Dendritic cell treated with granulocyte-macrophage colony-stimulating factor and Interleukin-4, amounts not matched to agents 40 ng/mL and 50 ng/mL, for 4 days (primary cell): ENCODE results near the gene DIABLO.

Source experiments
- H3K27ac Mint-ChIP-seq: one replicate; pipeline ENCODE4 v1.8.0; 2022; ENCODE audit warnings: mild to moderate bottlenecking, mixed read lengths
- H3K27me3 Mint-ChIP-seq: one replicate; pipeline ENCODE4 v1.8.0; 2022; ENCODE audit warnings: mild to moderate bottlenecking, mixed read lengths
- H3K36me3 Mint-ChIP-seq: one replicate; pipeline ENCODE4 v1.8.0; 2022; ENCODE audit warnings: low read depth, mixed read lengths
- H3K4me1 Mint-ChIP-seq: one replicate; pipeline ENCODE4 v1.8.0; 2022; ENCODE audit warnings: low read depth, mixed read lengths
- H3K4me3 Mint-ChIP-seq: one replicate; pipeline ENCODE4 v1.8.0; 2022; ENCODE audit warnings: mild to moderate bottlenecking, moderate library complexity, mixed read lengths
- H3K9me3 Mint-ChIP-seq: one replicate; pipeline ENCODE4 v1.8.0; 2022; ENCODE audit warnings: mixed read lengths
- intact Hi-C: fragments of 100-400 bp; cut with micrococcal nuclease; formaldehyde crosslinking; loops from one replicate; pipeline ENCODE4 v1.15.0; 2022

DIABLO gene

GRCh38 chr12:122235741-122236140 is 9.9 kb upstream of the DIABLO start:
- Mint-ChIP-seq H3K27me3 (no peaks in the 10 kb centered on the region), H3K4me3 (no peak overlapping the region), H3K36me3 (peaks cover 93% of the 10 kb centered on the region), H3K9me3 (no peaks in the 10 kb centered on the region), H3K27ac (no peak overlapping the region), H3K4me1 (no peaks in the 10 kb centered on the region)
- intact Hi-C loops, result no loop called here

GRCh38 chr12:122232691-122233090 is 6.8 kb upstream of the DIABLO start:
- Mint-ChIP-seq H3K27me3 (no peaks in the 10 kb centered on the region), H3K4me1 (no peaks in the 10 kb centered on the region), H3K9me3 (no peaks in the 10 kb centered on the region), H3K36me3 (peaks cover 89% of the 10 kb centered on the region), H3K4me3 (no peak overlapping the region), H3K27ac (no peak overlapping the region)
- intact Hi-C loops, result no loop called here

GRCh38 chr12:122230798-122231197 is 4.9 kb upstream of the DIABLO start:
- Mint-ChIP-seq H3K27me3 (no peaks in the 10 kb centered on the region), H3K9me3 (no peaks in the 10 kb centered on the region), H3K4me1 (peaks cover 12% of the 10 kb centered on the region), H3K36me3 (peaks cover 88% of the 10 kb centered on the region), H3K4me3 (no peak overlapping the region), H3K27ac (no peak overlapping the region)
- intact Hi-C loops, result no loop called here

- intact Hi-C loops, result loop anchor here (5.0 kb wide), 1 partner anchor 39 kb away; the partner anchor contains the start of gene VPS33A
- Mint-ChIP-seq H3K4me1 (peaks cover 31% of the 10 kb centered on the region), H3K27me3 (no peaks in the 10 kb centered on the region), H3K36me3 (peaks cover 83% of the 10 kb centered on the region), H3K9me3 (no peaks in the 10 kb centered on the region), H3K4me3 (no peak overlapping the region), H3K27ac (no peak overlapping the region)
Measured at GRCh38 chr12:122228092-122228491, 2.2 kb upstream of the DIABLO start.

- Mint-ChIP-seq H3K27me3 (no peaks in the 10 kb centered on the region), H3K4me1 (peaks cover 31% of the 10 kb centered on the region), H3K36me3 (peaks cover 83% of the 10 kb centered on the region), H3K9me3 (no peaks in the 10 kb centered on the region), H3K27ac (peak overlapping the region; percentile 70), H3K4me3 (peak overlapping the region; percentile 67)
- intact Hi-C loops, result loop anchor here (5.0 kb wide), 1 partner anchor 40 kb away; the partner anchor contains the start of gene VPS33A
Measured at GRCh38 chr12:122227341-122227740, 1.5 kb upstream of the DIABLO start.

GRCh38 chr12:122226366-122227125 is 694 bp upstream of the DIABLO start:
- intact Hi-C loops, result loop anchor here (5.0 kb wide), 1 partner anchor 41 kb away; the partner anchor contains the start of gene VPS33A
- Mint-ChIP-seq H3K27ac (peak overlapping the region; percentile 70), H3K27me3 (no peaks in the 10 kb centered on the region), H3K4me1 (peaks cover 36% of the 10 kb centered on the region), H3K9me3 (no peaks in the 10 kb centered on the region), H3K36me3 (peaks cover 83% of the 10 kb centered on the region), H3K4me3 (peak overlapping the region; percentile 67)

- H3K4me3 Mint-ChIP-seq, result no peak overlapping the region
- intact Hi-C loops, result no loop called here
- no peak overlapping the region for H3K27ac Mint-ChIP-seq
- peaks cover under 1% of the 10 kb centered on the region for H3K4me1 Mint-ChIP-seq
- H3K36me3 Mint-ChIP-seq, result peaks cover 100% of the 10 kb centered on the region
- no peaks in the 10 kb centered on the region for H3K9me3 Mint-ChIP-seq
- H3K27me3 Mint-ChIP-seq, result no peaks in the 10 kb centered on the region
Measured at GRCh38 chr12:122216445-122216844, 9.4 kb downstream of the DIABLO start.

- intact Hi-C loops, result no loop called here
- Mint-ChIP-seq H3K4me1 (no peaks in the 10 kb centered on the region), H3K36me3 (peaks cover 100% of the 10 kb centered on the region), H3K27ac (no peak overlapping the region), H3K4me3 (no peak overlapping the region), H3K9me3 (no peaks in the 10 kb centered on the region), H3K27me3 (no peaks in the 10 kb centered on the region)
Measured at GRCh38 chr12:122215771-122216170, 10.1 kb downstream of the DIABLO start.

GRCh38 chr12:122208073-122208820 is 17.6 kb downstream of the DIABLO start:
- peaks cover 64% of the 10 kb centered on the region for H3K36me3 Mint-ChIP-seq
- no peak overlapping the region for H3K4me3 Mint-ChIP-seq
- H3K27me3 Mint-ChIP-seq, result peaks cover 33% of the 10 kb centered on the region
- peaks cover 24% of the 10 kb centered on the region for H3K4me1 Mint-ChIP-seq
- intact Hi-C loops, result no loop called here
- no peak overlapping the region for H3K27ac Mint-ChIP-seq
- H3K9me3 Mint-ChIP-seq, result no peaks in the 10 kb centered on the region

- Mint-ChIP-seq H3K27ac (no peak overlapping the region), H3K36me3 (peaks cover 55% of the 10 kb centered on the region), H3K27me3 (peaks cover 41% of the 10 kb centered on the region)
Measured at GRCh38 chr12:122207391-122207790, 18.5 kb downstream of the DIABLO start.

GRCh38 chr12:122206976-122207375 is 18.9 kb downstream of the DIABLO start:
- H3K36me3 Mint-ChIP-seq, result peaks cover 51% of the 10 kb centered on the region
- intact Hi-C loops, result no loop called here
- H3K9me3 Mint-ChIP-seq, result no peaks in the 10 kb centered on the region
- peaks cover 31% of the 10 kb centered on the region for H3K4me1 Mint-ChIP-seq
- H3K27ac Mint-ChIP-seq, result no peak overlapping the region
- H3K4me3 Mint-ChIP-seq, result no peak overlapping the region
- H3K27me3 Mint-ChIP-seq, result peaks cover 41% of the 10 kb centered on the region

More at GRCh38 chr12:122207391-122207790, 18.5 kb downstream of the DIABLO start:
- intact Hi-C loops, result no loop called here
- Mint-ChIP-seq H3K4me3 (no peak overlapping the region), H3K4me1 (peaks cover 31% of the 10 kb centered on the region), H3K9me3 (no peaks in the 10 kb centered on the region)

GRCh38 chr12:122206111-122206881 is 19.6 kb downstream of the DIABLO start:
- peaks cover 47% of the 10 kb centered on the region for H3K27me3 Mint-ChIP-seq
- no peaks in the 10 kb centered on the region for H3K9me3 Mint-ChIP-seq
- H3K27ac Mint-ChIP-seq, result no peak overlapping the region
- H3K4me3 Mint-ChIP-seq, result no peak overlapping the region
- H3K36me3 Mint-ChIP-seq, result peaks cover 44% of the 10 kb centered on the region
- intact Hi-C loops, result no loop called here
- peaks cover 31% of the 10 kb centered on the region for H3K4me1 Mint-ChIP-seq

GRCh38 chr12:122205053-122205925 is 20.6 kb downstream of the DIABLO start:
- intact Hi-C loops, result no loop called here
- Mint-ChIP-seq H3K36me3 (peaks cover 38% of the 10 kb centered on the region), H3K9me3 (no peaks in the 10 kb centered on the region), H3K4me3 (no peak overlapping the region), H3K27ac (no peak overlapping the region), H3K27me3 (peaks cover 56% of the 10 kb centered on the region), H3K4me1 (peaks cover 31% of the 10 kb centered on the region)
